Lower leg skin (tissue), 4 donors: Measurements from ENCODE around the gene APBB2. TPM values are rescaled to one million over a fixed set of nuclear protein-coding genes. Genes with fewer than 3 reads are reported as not detected.

Experiments
- DNase-seq, 2 donors: peaks; one replicate each; pipeline ENCODE4 v3.0.0-alpha.2; 2019; ENCODE audit warnings: low spot score in 2 of 2
- H3K4me3 ChIP-seq: fragments of 200-600 bp; sonication (generic); 2 replicates; pipeline ENCODE4 v1.5.1; 2017; ENCODE audit warnings: mild to moderate bottlenecking, low read depth; ENCODE audit not compliant: poor library complexity, severe bottlenecking
- POLR2A ChIP-seq, 2 donors: fragments of 450-650 bp; IDR thresholded peaks; one replicate each; pipeline ENCODE4 v1.6.1; 2016 to 2017; ENCODE audit warnings: antibody characterized with exemption in 2 of 2, mild to moderate bottlenecking in 1 of 2, moderate library complexity in 1 of 2
- WGBS, 2 donors: methylation state at CpG; one replicate each; pipeline ENCODE4 v1.1.5; 2018; 5-methylcytosine and 5-hydroxymethylcytosine counted together
- intact Hi-C: fragments of 100-400 bp; cut with DNase I; formaldehyde crosslinking; loops from one replicate; pipeline ENCODE4 v1.15.0; 2023; ENCODE audit warnings: low total_unique reads
- total RNA-seq, 4 donors: library from RNA; depleted of rRNA; stranded (reverse); fragments of >200 nt; gene quantifications; one replicate each; pipeline ENCODE4 v1.1.0, GENCODE V29; 2016
- TF ChIP-seq, protein P1 (sequence below), 3 donors: fragments of 450-650 bp; IDR thresholded peaks; one replicate each; pipeline ENCODE4 v1.5.1; 2016; ENCODE audit warnings: antibody characterized with exemption in 3 of 3, mild to moderate bottlenecking in 3 of 3, moderate library complexity in 2 of 3

APBB2 gene
- total RNA-seq, 4 donors from 2014 or later, result 24.0 to 49.2 (median 43.3) TPM

DNA sequence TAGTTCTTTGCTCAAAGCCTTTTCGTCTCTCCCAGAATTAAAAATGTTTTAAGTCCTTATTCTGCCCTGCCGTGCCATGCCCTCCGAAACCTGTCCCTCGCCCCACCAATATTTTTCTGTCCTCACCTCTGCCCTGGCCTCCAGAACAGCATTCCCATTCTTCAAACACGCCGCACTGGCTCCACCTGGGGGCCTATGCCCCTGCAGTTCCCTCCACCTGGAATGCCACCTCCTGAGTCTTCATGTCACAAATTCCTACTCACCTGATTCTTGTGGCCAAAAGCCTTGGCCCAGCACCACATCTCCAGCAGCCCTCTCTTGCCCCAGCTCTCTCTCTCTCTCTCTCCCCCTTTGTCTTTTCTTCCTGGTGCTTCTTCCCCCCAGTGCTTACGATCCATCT is 91.6 kb downstream of the APBB2 start:
- DNase-seq, result no peak
- no peak overlapping the region for H3K4me3 ChIP-seq
- TF ChIP-seq POLR2A (IDR thresholded peaks at IDR 0.05), result no peak
- TF ChIP-seq, protein P1, sequence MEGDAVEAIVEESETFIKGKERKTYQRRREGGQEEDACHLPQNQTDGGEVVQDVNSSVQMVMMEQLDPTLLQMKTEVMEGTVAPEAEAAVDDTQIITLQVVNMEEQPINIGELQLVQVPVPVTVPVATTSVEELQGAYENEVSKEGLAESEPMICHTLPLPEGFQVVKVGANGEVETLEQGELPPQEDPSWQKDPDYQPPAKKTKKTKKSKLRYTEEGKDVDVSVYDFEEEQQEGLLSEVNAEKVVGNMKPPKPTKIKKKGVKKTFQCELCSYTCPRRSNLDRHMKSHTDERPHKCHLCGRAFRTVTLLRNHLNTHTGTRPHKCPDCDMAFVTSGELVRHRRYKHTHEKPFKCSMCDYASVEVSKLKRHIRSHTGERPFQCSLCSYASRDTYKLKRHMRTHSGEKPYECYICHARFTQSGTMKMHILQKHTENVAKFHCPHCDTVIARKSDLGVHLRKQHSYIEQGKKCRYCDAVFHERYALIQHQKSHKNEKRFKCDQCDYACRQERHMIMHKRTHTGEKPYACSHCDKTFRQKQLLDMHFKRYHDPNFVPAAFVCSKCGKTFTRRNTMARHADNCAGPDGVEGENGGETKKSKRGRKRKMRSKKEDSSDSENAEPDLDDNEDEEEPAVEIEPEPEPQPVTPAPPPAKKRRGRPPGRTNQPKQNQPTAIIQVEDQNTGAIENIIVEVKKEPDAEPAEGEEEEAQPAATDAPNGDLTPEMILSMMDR (IDR thresholded peaks at IDR 0.05), result no peak
- 95 to 98% methylated on average over 7 of the region's 7 CpGs for WGBS, 2 donors
- intact Hi-C loops, result no loop called here

DNA sequence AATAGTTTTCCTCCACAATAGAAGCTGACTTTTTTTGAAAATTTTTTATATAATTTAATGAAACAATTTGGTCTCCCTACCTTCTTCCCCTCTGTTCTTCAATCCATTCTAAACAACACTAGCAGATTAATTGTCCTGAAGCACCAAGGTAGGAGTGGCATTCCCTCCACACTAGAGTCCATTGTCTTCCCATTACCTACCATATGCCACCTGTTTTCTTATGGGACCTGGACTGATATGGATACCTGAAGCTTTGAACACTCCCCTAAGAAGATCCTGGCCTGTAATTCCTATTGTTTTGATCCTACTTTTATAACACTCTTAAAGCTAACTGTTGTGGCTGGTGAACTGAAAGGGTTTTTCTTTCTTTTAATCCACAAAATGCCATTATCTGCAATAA is 92.0 kb downstream of the APBB2 start:
- no peak for TF ChIP-seq POLR2A (IDR thresholded peaks at IDR 0.05)
- TF ChIP-seq, protein P1 (IDR thresholded peaks at IDR 0.05), result no peak
- no peak overlapping the region for H3K4me3 ChIP-seq
- no peak for DNase-seq
- intact Hi-C loops, result no loop called here

DNA sequence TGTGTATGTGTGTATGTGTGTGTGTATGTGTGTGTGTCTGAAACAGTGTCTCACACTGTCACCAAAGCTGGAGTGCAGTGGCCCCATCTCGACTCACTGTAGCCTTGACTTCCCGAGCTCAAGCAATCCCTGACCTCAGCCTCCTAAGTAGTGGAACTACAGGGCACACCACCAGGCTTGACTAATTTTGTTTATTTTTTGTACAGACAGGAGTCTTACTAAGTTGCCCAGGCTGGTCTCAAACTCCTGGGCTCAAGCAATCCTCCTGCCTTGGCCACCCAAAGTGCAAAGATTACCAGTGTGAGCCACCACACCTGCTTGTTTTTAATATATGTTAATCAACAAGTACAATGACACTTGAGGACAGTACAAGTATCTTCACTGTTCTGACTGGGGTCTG is 92.4 kb downstream of the APBB2 start:
- TF ChIP-seq POLR2A (IDR thresholded peaks at IDR 0.05), result no peak
- TF ChIP-seq, protein P1 (IDR thresholded peaks at IDR 0.05), result no peak
- intact Hi-C loops, result no loop called here
- H3K4me3 ChIP-seq, result no peak overlapping the region
- WGBS, 2 donors, result 97 to 100% methylated on average over 2 of the region's 2 CpGs
- DNase-seq, result no peak

DNA sequence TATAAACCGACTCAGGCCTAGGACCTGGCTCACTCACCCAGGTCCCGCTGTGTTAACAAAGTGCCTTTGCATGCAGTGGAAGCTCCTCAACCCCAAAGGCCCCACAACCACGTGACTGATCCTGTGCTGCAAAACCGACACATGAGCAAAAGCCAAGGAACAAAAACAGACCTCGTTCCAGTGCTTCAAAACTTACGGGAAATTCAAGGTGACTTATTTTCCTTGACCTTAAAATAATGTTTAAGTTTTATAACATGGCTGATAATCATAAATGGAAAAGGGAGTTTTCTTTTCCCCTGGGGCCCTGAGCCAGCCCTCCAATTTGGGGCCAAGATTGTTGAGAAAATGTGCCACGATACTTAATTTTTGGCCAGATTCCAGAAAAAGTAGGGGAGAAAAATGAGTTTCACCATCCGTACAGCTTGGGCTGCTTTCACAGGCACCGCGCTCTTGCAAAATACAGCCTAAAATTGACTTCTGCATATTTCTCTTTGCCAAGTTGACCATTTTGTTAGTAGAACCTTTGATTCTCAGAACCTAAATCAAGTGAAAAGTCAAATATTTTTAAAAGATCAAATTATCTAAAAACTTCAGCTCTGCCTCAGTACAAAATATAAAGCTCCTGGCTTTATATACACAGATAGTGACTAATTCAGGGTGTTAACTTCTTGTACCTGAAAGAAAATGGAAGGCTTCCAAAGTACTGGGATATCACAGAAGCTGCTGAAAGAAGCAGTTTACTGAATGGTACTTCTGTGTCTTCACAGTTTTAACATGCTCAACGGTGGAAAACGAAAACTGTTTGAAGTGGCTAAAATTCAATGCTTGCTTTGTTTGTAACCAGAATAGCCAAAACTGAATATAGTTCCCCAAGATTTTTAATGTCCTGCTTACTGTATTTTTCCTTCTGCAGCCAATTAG is 93.8 kb downstream of the APBB2 start:
- WGBS, 2 donors, result 14 to 18% methylated on average over 12 of the region's 12 CpGs
- DNase-seq, result peak; percentile 63 to 88
- intact Hi-C loops, result no loop called here
- no peak for TF ChIP-seq POLR2A (IDR thresholded peaks at IDR 0.05)
- TF ChIP-seq, protein P1 (IDR thresholded peaks at IDR 0.05), result no peak
- H3K4me3 ChIP-seq, result no peak overlapping the region

DNA sequence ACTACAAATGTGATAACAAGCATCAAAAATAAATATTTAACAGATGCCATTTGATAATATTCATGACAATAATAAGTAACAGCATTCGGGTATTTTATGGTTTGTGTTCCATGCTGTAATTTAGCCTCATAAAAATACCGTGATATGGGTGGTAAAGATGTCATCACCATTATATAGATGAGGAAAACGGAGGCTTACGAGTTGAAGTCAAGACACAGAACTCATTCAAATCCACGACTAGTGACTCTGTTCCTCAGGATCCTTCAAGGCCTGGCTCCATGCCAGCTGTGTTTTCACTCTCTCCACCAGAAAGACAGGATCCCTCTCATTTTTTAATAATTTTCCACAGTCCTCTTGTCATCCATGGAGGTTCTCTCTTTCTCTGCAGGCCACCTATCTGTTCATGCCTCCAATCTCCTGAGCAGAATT is 94.5 kb downstream of the APBB2 start:
- TF ChIP-seq, protein P1 (IDR thresholded peaks at IDR 0.05), result no peak
- H3K4me3 ChIP-seq, result no peak overlapping the region
- peak in 1 of 2 donors; percentile 86 for DNase-seq
- intact Hi-C loops, result no loop called here
- WGBS, 2 donors, result 34 to 38% methylated on average over 5 of the region's 5 CpGs
